Gastrocnemius medialis (tissue), 4 donors: ENCODE data around the gene RIPPLY2.

Experiments
- POLR2A ChIP-seq, 2 donors: fragments of 450-650 bp; IDR thresholded peaks; one replicate each; pipeline ENCODE4 v1.6.1; 2017; ENCODE audit warnings: antibody characterized with exemption in 2 of 2, mild to moderate bottlenecking in 2 of 2, moderate library complexity in 2 of 2
- TF ChIP-seq, protein P1 (sequence below), 5 experiments: fragments of 450-650 bp in 3 of 5; fragments of 200-600 bp in 2 of 5; sonication (generic) in 2 of 5; IDR thresholded peaks in 4 of 5; conservative IDR thresholded peaks in 1 of 5; 1 replicate in 4 of 5; 2 replicates in 1 of 5; pipeline ENCODE4 v1.5.1; 2016 to 2019; ENCODE audit warnings: antibody characterized with exemption in 5 of 5, mild to moderate bottlenecking in 3 of 5, moderate library complexity in 3 of 5

DNA sequence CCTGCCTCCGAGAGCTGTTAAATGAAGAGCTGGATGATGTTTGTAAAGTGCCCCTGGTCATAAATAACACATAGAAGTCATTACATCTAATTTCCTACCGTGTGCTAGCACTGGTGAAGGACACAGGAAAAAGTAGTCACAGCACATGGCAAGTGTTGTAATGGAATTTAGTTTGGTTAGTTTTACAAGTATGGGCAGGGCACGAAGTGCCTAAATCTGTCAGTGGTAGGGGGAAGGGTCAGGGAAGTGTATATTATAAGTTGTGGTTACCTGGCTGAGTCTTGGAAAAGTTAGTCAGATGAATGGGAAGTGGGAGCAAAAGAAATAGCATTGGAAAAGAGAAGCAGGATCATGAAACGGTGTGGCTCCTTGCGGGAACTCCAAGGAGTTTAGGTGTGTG lies 1.6 kb downstream of the RIPPLY2 start:
- no peak for TF ChIP-seq POLR2A (IDR thresholded peaks at IDR 0.05)
- TF ChIP-seq, protein P1, sequence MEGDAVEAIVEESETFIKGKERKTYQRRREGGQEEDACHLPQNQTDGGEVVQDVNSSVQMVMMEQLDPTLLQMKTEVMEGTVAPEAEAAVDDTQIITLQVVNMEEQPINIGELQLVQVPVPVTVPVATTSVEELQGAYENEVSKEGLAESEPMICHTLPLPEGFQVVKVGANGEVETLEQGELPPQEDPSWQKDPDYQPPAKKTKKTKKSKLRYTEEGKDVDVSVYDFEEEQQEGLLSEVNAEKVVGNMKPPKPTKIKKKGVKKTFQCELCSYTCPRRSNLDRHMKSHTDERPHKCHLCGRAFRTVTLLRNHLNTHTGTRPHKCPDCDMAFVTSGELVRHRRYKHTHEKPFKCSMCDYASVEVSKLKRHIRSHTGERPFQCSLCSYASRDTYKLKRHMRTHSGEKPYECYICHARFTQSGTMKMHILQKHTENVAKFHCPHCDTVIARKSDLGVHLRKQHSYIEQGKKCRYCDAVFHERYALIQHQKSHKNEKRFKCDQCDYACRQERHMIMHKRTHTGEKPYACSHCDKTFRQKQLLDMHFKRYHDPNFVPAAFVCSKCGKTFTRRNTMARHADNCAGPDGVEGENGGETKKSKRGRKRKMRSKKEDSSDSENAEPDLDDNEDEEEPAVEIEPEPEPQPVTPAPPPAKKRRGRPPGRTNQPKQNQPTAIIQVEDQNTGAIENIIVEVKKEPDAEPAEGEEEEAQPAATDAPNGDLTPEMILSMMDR (IDR thresholded peaks at IDR 0.05 in 4 of 5, conservative IDR thresholded peaks at IDR 0.05 in 1 of 5): no peak
